H1 (cell line): Measurements from ENCODE around the gene HTR1D. TPM values are rescaled to one million over a fixed set of nuclear protein-coding genes. Genes with fewer than 3 reads are reported as not detected.

ENCODE experiments used
- CTCF ChIA-PET: fragments of 300-600 bp; sonication (Branson Sonifier 250); formaldehyde crosslinking; loops from one replicate; lab custom pipeline; 2021; ENCODE audit not compliant: partially characterized antibody; lab: Charles Lee
- POLR2A ChIA-PET: fragments of 300-600 bp; sonication (Branson Sonifier 250); formaldehyde crosslinking; loops from one replicate; lab custom pipeline; 2021; ENCODE audit warnings: inconsistent platforms; ENCODE audit not compliant: partially characterized antibody; lab: Charles Lee
- DNase-seq, 2 experiments: peaks; one replicate each; pipeline versions ENCODE4 v3.0.0 to v3.0.0-alpha.2; 2010 to 2022; ENCODE audit warnings: low spot score in 2 of 2, low read depth in 1 of 2, mixed read lengths in 1 of 2
- FAIRE-seq: peaks from 2 replicates; lab custom pipeline; 2011; peaks lifted over from hg19 to GRCh38; lab: Jason Lieb, UNC
- H2AFZ ChIP-seq: 2 replicates; pipeline ENCODE4 v1.8.1; 2012; ENCODE audit warnings: low read length, inconsistent platforms
- H2AK5ac ChIP-seq: 2 replicates; pipeline ENCODE4 v1.6.1; 2013; ENCODE audit warnings: low read depth, low read length
- H2BK120ac ChIP-seq: replicated peaks from 2 replicates; pipeline ENCODE3; 2013; ENCODE audit warnings: low read depth, low read length, inconsistent platforms
- H2BK12ac ChIP-seq: 2 replicates; pipeline ENCODE4 v1.6.1; 2013; ENCODE audit warnings: low read depth, low read length
- H2BK15ac ChIP-seq: 2 replicates; pipeline ENCODE4 v1.6.1; 2013; ENCODE audit warnings: low read length
- H2BK20ac ChIP-seq: 2 replicates; pipeline ENCODE4 v1.6.1; 2013; ENCODE audit warnings: low read length
- H2BK5ac ChIP-seq: 2 replicates; pipeline ENCODE4 v1.6.1; 2013; ENCODE audit warnings: low read depth, low read length
- H3K14ac ChIP-seq: 2 replicates; pipeline ENCODE4 v1.6.1; 2013; ENCODE audit warnings: inconsistent platforms; ENCODE audit not compliant: insufficient read length
- H3K18ac ChIP-seq: 2 replicates; pipeline ENCODE4 v1.6.1; 2013; ENCODE audit warnings: low read length; ENCODE audit errors: extremely low read depth
- H3K23ac ChIP-seq: 2 replicates; pipeline ENCODE4 v1.6.1; 2013; ENCODE audit warnings: inconsistent platforms; ENCODE audit not compliant: insufficient read length
- H3K23me2 ChIP-seq: 2 replicates; pipeline ENCODE4 v1.6.1; 2013; ENCODE audit warnings: low read depth, low read length
- H3K27ac ChIP-seq: 2 replicates; pipeline ENCODE4 v1.6.1; 2011; ENCODE audit warnings: low read depth, low read length, inconsistent platforms
- H3K27me3 ChIP-seq, 4 experiments: replicated peaks in 1 of 4; 1 replicate in 1 of 4; 2 replicates in 3 of 4; pipeline versions ENCODE4 v1.6.1 to v1.8.1; 2011 to 2013; ENCODE audit warnings: low read length in 3 of 4, mild to moderate bottlenecking in 3 of 4, inconsistent platforms in 2 of 4, mixed read lengths in 2 of 4, moderate library complexity in 1 of 4; ENCODE audit not compliant: control insufficient read depth in 3 of 4, insufficient read depth in 3 of 4; ENCODE audit errors: extremely low read depth in 1 of 4
- H3K36me3 ChIP-seq, 4 experiments: 2 replicates each; pipeline versions ENCODE4 v1.6.1 to v1.8.1; 2011 to 2013; ENCODE audit warnings: mild to moderate bottlenecking in 4 of 4, low read length in 3 of 4, moderate library complexity in 2 of 4, control low read depth in 1 of 4, inconsistent platforms in 1 of 4; ENCODE audit not compliant: insufficient read depth in 4 of 4, control insufficient read depth in 2 of 4
- H3K4ac ChIP-seq: replicated peaks from 2 replicates; pipeline ENCODE3; 2013; ENCODE audit warnings: low read length, low read depth, mixed read lengths, inconsistent platforms; ENCODE audit not compliant: insufficient read length
- H3K4me1 ChIP-seq, 4 experiments: replicated peaks in 1 of 4; 1 replicate in 1 of 4; 2 replicates in 3 of 4; pipeline versions ENCODE4 v1.6.1 to v1.8.1; 2011 to 2013; ENCODE audit warnings: low read length in 3 of 4, inconsistent platforms in 2 of 4, mixed read lengths in 1 of 4; ENCODE audit not compliant: insufficient read depth in 4 of 4, control insufficient read depth in 3 of 4
- H3K4me2 ChIP-seq, 2 experiments: 2 replicates each; pipeline versions ENCODE4 v1.6.1 to v1.8.1; 2011 to 2013; ENCODE audit warnings: low read depth in 2 of 2, low read length in 2 of 2, control low read depth in 1 of 2, inconsistent platforms in 1 of 2, mild to moderate bottlenecking in 1 of 2; ENCODE audit not compliant: insufficient read depth in 1 of 2
- H3K4me3 ChIP-seq, 4 experiments: fragments of 200-600, 300-600 bp in 1 of 4; sonication (generic), shearing (Covaris generic), sonication (Bioruptor Twin) in 1 of 4; 2 replicates each; pipeline versions ENCODE4 v1.5.1 to v1.8.1; 2011 to 2016; ENCODE audit warnings: low read length in 4 of 4, low read depth in 3 of 4, control low read depth in 2 of 4, inconsistent platforms in 2 of 4, mild to moderate bottlenecking in 2 of 4, mixed read lengths in 1 of 4, moderate library complexity in 1 of 4; ENCODE audit not compliant: insufficient read depth in 2 of 4; ENCODE audit errors: extremely low read depth in 1 of 4
- H3K56ac ChIP-seq: replicated peaks from 2 replicates; pipeline ENCODE3; 2013; ENCODE audit warnings: low read depth, mild to moderate bottlenecking, mixed read lengths, low read length, inconsistent platforms; ENCODE audit not compliant: insufficient read length
- H3K79me1 ChIP-seq: 2 replicates; pipeline ENCODE4 v1.6.1; 2013; ENCODE audit warnings: low read depth, low read length, control low read depth
- H3K79me2 ChIP-seq, 2 experiments: 2 replicates each; pipeline versions ENCODE4 v1.6.1 to v1.8.1; 2012 to 2013; ENCODE audit warnings: low read length in 2 of 2, mild to moderate bottlenecking in 2 of 2, inconsistent platforms in 1 of 2; ENCODE audit not compliant: insufficient read depth in 2 of 2, control insufficient read depth in 1 of 2
- H3K9ac ChIP-seq, 4 experiments: replicated peaks in 1 of 4; 1 replicate in 1 of 4; 2 replicates in 3 of 4; pipeline versions ENCODE4 v1.6.1 to v1.8.1; 2011 to 2013; ENCODE audit warnings: low read depth in 3 of 4, low read length in 3 of 4, control low read depth in 2 of 4, mild to moderate bottlenecking in 2 of 4, moderate library complexity in 2 of 4, inconsistent platforms in 1 of 4; ENCODE audit errors: extremely low read depth in 1 of 4
- H3K9me3 ChIP-seq, 2 experiments: 2 replicates each; pipeline versions ENCODE4 v1.6.1 to v1.8.1; 2012 to 2013; ENCODE audit warnings: mild to moderate bottlenecking in 2 of 2, moderate library complexity in 2 of 2, control low read depth in 1 of 2, inconsistent platforms in 1 of 2, low read depth in 1 of 2, low read length in 1 of 2, mixed read lengths in 1 of 2; ENCODE audit not compliant: insufficient read depth in 2 of 2
- H4K20me1 ChIP-seq, 2 experiments: replicated peaks in 1 of 2; 2 replicates each; pipeline versions ENCODE3 to v1.8.1; 2011 to 2013; ENCODE audit warnings: inconsistent platforms in 2 of 2, low read length in 2 of 2, mild to moderate bottlenecking in 1 of 2; ENCODE audit not compliant: insufficient read depth in 2 of 2, control insufficient read depth in 1 of 2
- H4K5ac ChIP-seq: 2 replicates; pipeline ENCODE4 v1.6.1; 2013; ENCODE audit warnings: low read length, low read depth, mixed read lengths, inconsistent platforms; ENCODE audit not compliant: insufficient read length
- H4K8ac ChIP-seq: 2 replicates; pipeline ENCODE4 v1.8.0; 2013; ENCODE audit warnings: mild to moderate bottlenecking, moderate library complexity, low read length, inconsistent platforms; ENCODE audit not compliant: insufficient read depth; ENCODE audit errors: extremely low read depth
- H4K91ac ChIP-seq: replicated peaks from 2 replicates; pipeline ENCODE3; 2013; ENCODE audit warnings: low read length, mixed read lengths, inconsistent platforms; ENCODE audit not compliant: insufficient read length
- CHD1 ChIP-seq: IDR thresholded peaks from 2 replicates; pipeline ENCODE4 v1.6.1; 2012; ENCODE audit warnings: low read depth, low read length, improper control_type of control experiment
- CREB1 ChIP-seq: IDR thresholded peaks from 2 replicates; pipeline ENCODE4 v1.6.1; 2012; ENCODE audit warnings: inconsistent platforms
- E2F6 ChIP-seq: IDR thresholded peaks from 2 replicates; pipeline ENCODE4 v1.6.1; 2012; ENCODE audit warnings: inconsistent platforms
- JUN ChIP-seq: IDR thresholded peaks from 2 replicates; pipeline ENCODE4 v1.6.1; 2011; ENCODE audit warnings: low read depth, mild to moderate bottlenecking, improper control_type of control experiment, low read length
- KDM1A ChIP-seq: fragments of 200-600, 300-600 bp; sonication (generic); IDR thresholded peaks from 2 replicates; pipeline ENCODE4 v1.7.1; 2016; ENCODE audit warnings: mild to moderate bottlenecking, low read length, borderline replicate concordance
- KDM5A ChIP-seq: fragments of 200-600 bp; IDR thresholded peaks from 2 replicates; pipeline ENCODE4 v1.7.1; 2012; ENCODE audit warnings: mild to moderate bottlenecking, low read length, inconsistent platforms, mixed read lengths
- PHF8 ChIP-seq: fragments of 200-600 bp; sonication (generic); conservative IDR thresholded peaks from 2 replicates; pipeline ENCODE4 v1.7.1; 2012; ENCODE audit warnings: low read depth, mild to moderate bottlenecking, inconsistent platforms, low read length, moderate library complexity
- POLR2A ChIP-seq, 2 experiments: IDR thresholded peaks; 1 replicate in 1 of 2; 2 replicates in 1 of 2; pipeline ENCODE4 v1.6.1; 2011; ENCODE audit warnings: low read depth in 2 of 2, low read length in 2 of 2, mild to moderate bottlenecking in 2 of 2; ENCODE audit errors: control extremely low read depth in 1 of 2
- RAD21 ChIP-seq, 2 experiments: IDR thresholded peaks in 1 of 2; conservative IDR thresholded peaks in 1 of 2; 2 replicates each; pipeline ENCODE4 v1.6.1; 2011; ENCODE audit warnings: low read depth in 2 of 2, low read length in 2 of 2, improper control_type of control experiment in 1 of 2, inconsistent platforms in 1 of 2, mild to moderate bottlenecking in 1 of 2, moderate library complexity in 1 of 2
- RBBP5 ChIP-seq: IDR thresholded peaks from 2 replicates; pipeline ENCODE4 v1.7.1; 2012; ENCODE audit warnings: low read depth, mild to moderate bottlenecking, inconsistent platforms, low read length, moderate library complexity, borderline replicate concordance
- RFX5 ChIP-seq: IDR thresholded peaks from 2 replicates; pipeline ENCODE4 v1.6.1; 2011; ENCODE audit warnings: low read depth, low read length, improper control_type of control experiment, borderline replicate concordance
- SP1 ChIP-seq: IDR thresholded peaks from 2 replicates; pipeline ENCODE4 v1.6.1; 2011; ENCODE audit warnings: low read depth, low read length
- TAF7 ChIP-seq: optimal IDR thresholded peaks from 2 replicates; pipeline ENCODE3; 2011; ENCODE audit warnings: low read depth, mild to moderate bottlenecking, inconsistent platforms, low read length, moderate library complexity, borderline replicate concordance
- ZNF274 ChIP-seq: IDR thresholded peaks from 2 replicates; pipeline ENCODE4 v1.7.0; 2012; ENCODE audit warnings: low read length, borderline replicate concordance; ENCODE audit errors: extremely low read depth
- WGBS, 2 experiments: shearing (Covaris generic) in 1 of 2; methylation state at CpG; one replicate each; pipeline versions ENCODE4 v1.1.6 to v1.1.7; 2013 to 2015; ENCODE audit warnings: low lambda C conversion rate in 2 of 2, mixed read lengths in 2 of 2, inconsistent platforms in 1 of 2, low coverage in 1 of 2, missing lambda C conversion rate in 1 of 2; ENCODE audit not compliant: insufficient replicate concordance in 2 of 2, insufficient coverage in 1 of 2, insufficient read length in 1 of 2; ENCODE audit errors: extremely low coverage in 1 of 2, missing lambda C conversion rate in 1 of 2; 5-methylcytosine and 5-hydroxymethylcytosine counted together
- polyA plus RNA-seq, 7 experiments: library from polyadenylated mRNA; depleted of rRNA in 3 of 7; stranded (reverse) in 5 of 7; unstranded in 2 of 7; fragments of >200 nt in 5 of 7; fragments of 200-250 nt in 2 of 7; gene quantifications; 1 replicate in 5 of 7; 2 replicates in 1 of 7; 4 replicates in 1 of 7; pipeline versions ENCODE4 v1.2.1 to v1.2.3, GENCODE V29; 2011 to 2013; ENCODE audit warnings: missing spikeins in 2 of 7, mixed read lengths in 2 of 7
- total RNA-seq: library from RNA; stranded (reverse); fragmentation: NEBNext Ultra II Directional; extraction: Animal tissue kit (Norgen Biotek cat#: 25700); gene quantifications from 2 replicates; pipeline ENCODE4 v1.2.1, GENCODE V29; 2021

HTR1D gene
- total and polyA plus RNA-seq, 2 of the 8 experiments (the other 6 are each of a cell fraction or from before 2014, with no cell fraction given): 8.8 to 11.5 TPM

- Histone ChIP-seq H2AK5ac (no peak overlapping the region), H2BK20ac (no peak overlapping the region), H3K56ac (no peak overlapping the region), H4K91ac (no peak overlapping the region), H3K79me2 (no peaks in the 10 kb centered on the region), H3K23me2 (no peaks in the 10 kb centered on the region), H3K14ac (no peak overlapping the region), H3K4me3 (no peak overlapping the region), H4K5ac (no peak overlapping the region), H3K9me3 (no peaks in the 10 kb centered on the region), H3K79me1 (no peaks in the 10 kb centered on the region), H3K23ac (no peak overlapping the region), H2BK12ac (no peak overlapping the region), H3K9ac (no peak overlapping the region), H3K4ac (no peak overlapping the region), H4K20me1 (no peaks in the 10 kb centered on the region), H4K8ac (no peak overlapping the region), H2BK120ac (no peak overlapping the region), H3K4me2 (no peak overlapping the region), H3K18ac (no peak overlapping the region), H2BK15ac (no peak overlapping the region), H2AFZ (no peak overlapping the region), H3K36me3 (no peaks in the 10 kb centered on the region), H2BK5ac (no peak overlapping the region)
- POLR2A ChIA-PET: no interaction called here
- WGBS, 2 experiments: 95% methylated on average over 2 of the region's 2 CpGs; no CpG with 5 or more reads in 1 of the 2 experiments
- FAIRE-seq (no peak), DNase-seq (no peak)
- TF ChIP-seq JUN (no peak), ZNF274 (no peak), SP1 (no peak), E2F6 (no peak), KDM5A (no peak), CHD1 (no peak), RFX5 (no peak), CREB1 (no peak), RBBP5 (no peak), PHF8 (no peak), KDM1A (no peak), TAF7 (no peak), RAD21 (IDR thresholded peaks at IDR 0.05 in 1 of 2, conservative IDR thresholded peaks at IDR 0.05 in 1 of 2; ENCODE audit: low read depth in 2 of 2, low read length in 2 of 2) (no peak), POLR2A (IDR thresholded peaks at IDR 0.05; ENCODE audit: control extremely low read depth in 1 of 2, low read depth in 2 of 2, low read length in 2 of 2) (no peak)
- TF ChIP-seq, all 59 proteins: peak for 0
- Histone ChIP-seq H3K4me1 (peaks cover 0 to 8% (median 0%) of the 10 kb centered on the region in 4 experiments; a peak in 1 of 7 replicates), H3K27ac (no peak overlapping the region), H3K27me3 (no peaks in the 10 kb centered on the region)
- CTCF ChIA-PET: no interaction called here
Observed at GRCh38 chr1:23246274-23246673, 29.0 kb upstream of the HTR1D start.
